NCI-H2196 (cell line): Measurements from ENCODE around the gene MEG3.

Experiments used
- DNase-seq: peaks from one replicate; lab custom pipeline; 2025; ENCODE audit not compliant: unreplicated experiment; lab: John Stamatoyannopoulos, UW

The MEG3 gene

DNA sequence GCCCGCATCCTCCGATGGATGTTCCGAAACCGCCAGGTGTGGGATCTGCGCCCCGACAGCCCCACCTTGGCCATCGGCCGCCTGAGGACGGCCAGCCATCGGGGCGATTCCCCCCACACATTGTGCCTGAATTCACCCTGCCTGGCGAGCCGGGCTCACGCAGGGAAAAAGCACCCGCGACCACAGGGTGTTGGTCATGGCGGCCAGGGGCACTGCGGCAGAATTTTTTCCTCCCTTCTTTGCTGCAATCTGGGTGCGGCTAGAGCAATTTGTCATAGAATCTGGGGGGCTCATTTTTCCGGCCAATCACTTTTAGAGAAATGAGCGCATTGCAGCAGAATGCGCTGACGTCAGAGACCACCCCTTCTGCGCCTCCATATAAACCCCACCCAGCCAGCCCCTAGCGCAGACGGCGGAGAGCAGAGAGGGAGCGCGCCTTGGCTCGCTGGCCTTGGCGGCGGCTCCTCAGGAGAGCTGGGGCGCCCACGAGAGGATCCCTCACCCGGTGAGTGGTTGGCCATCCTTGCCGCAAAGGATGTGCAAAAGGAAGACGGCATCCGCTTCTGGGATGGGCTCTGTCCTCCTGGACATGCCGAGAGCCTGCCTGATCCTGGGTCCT, at the start of gene MEG3:
TSS of gene MEG3 (plus strand) at position 406 of the 619 bp plus-strand sequence.
- no peak for DNase-seq

DNA sequence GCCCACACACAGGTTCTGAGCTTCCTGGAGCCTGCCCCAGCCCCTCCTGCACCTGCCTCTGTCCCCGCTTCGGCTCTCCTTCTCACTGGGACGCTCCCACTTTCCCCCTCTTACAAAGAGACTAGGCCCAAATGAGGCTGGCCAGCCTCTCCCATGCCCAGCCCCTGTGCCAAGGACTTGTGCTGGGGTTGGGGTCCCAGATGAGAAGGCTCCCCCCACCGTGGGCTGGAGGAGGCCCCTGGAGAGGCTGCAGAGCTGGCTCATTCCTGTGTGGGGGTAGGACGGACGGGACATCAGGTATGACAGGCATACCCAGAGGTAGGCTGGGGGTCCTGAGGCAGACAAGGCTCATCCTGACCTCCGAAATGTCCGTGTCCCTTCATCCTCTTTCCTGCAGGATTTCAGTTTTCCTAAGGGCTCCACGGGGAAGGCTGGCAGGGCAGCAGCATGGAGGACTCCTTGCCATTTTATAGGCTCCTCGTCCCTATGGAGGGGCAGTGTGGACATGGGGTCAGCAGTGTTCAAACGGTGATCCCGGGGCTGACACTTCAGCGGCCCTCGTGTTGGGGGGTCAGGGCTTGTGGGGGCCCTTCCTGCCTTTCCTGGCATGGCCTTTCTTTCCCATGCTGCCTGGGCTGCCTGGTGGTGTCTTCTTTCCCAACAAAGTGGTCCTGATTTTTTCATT, 49.1 kb upstream of the MEG3 start:
- DNase-seq = no peak

DNA sequence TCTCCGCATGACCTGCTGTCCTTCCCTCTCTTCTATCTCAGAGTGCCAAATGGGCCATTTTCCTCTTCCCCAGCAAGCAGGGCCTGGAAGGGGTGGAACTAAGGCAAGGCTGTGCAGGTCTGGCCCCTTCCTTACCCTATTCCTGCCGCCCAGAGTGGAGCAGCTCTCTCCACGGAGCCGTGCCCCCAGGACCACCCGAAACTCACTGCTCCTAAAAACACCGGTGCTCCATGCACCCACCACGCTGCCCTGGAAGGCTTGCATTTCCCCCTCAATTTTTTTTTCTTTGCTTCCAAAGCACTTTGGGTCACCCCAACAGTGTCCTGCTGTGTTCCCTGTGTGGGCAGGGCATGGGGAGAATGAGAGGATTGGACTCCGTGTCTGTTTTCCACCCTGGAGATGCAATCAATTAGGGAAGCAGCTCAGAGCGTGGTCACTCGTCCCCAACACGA, 48.5 kb upstream of the MEG3 start:
- no peak for DNase-seq

DNA sequence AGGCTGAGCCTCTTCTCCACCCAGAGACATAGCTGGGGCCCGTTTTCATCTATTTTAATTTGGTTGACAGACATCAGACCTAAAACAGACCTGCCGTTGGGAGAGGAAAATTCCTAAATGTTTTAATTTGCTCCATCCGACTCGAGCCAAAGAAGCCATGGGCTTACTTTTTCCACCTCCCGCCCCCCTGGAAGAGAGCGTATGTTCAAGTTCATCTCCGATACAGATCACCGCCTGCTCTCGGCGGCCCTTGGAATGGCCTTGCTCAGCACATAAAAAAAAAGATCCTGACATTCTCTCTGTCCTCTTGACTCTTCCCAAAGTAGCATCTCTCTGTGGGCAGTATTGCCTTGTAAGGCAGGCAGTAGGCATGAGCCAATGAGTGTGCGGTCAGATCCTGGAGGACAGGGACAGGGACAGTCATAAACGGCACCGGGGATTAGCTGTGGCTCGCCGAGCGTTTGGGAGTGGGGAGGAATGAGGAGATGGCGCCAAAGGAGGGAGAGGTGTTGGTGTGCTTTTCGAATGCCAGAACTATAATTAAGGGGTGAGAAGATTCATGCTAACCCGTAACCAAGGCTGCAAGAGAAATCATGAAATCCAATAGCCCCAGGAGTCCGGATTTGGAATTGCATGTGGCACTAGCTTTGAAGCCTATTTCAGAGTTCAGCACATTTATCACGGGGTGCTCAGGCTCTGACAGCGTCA, 47.9 kb upstream of the MEG3 start:
- DNase-seq = no peak

DNA sequence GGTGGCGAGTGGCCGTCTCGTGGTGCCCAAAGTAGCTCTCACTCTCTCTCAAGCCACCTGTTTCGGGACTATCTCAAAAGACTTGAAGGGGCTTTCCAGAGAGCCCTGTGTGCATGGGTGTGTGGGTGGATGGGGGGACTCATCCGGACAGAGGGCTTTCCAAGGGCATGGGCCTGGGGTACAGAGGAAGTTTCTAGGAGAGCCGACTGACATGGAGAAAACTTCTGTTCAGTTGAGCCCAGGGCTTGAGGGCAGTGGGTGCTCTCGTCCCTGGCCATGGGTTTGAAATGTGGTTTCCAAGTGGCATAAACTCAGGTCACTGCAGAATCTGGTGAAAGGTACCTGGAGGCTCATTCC, 47.4 kb upstream of the MEG3 start:
- no peak for DNase-seq

DNA sequence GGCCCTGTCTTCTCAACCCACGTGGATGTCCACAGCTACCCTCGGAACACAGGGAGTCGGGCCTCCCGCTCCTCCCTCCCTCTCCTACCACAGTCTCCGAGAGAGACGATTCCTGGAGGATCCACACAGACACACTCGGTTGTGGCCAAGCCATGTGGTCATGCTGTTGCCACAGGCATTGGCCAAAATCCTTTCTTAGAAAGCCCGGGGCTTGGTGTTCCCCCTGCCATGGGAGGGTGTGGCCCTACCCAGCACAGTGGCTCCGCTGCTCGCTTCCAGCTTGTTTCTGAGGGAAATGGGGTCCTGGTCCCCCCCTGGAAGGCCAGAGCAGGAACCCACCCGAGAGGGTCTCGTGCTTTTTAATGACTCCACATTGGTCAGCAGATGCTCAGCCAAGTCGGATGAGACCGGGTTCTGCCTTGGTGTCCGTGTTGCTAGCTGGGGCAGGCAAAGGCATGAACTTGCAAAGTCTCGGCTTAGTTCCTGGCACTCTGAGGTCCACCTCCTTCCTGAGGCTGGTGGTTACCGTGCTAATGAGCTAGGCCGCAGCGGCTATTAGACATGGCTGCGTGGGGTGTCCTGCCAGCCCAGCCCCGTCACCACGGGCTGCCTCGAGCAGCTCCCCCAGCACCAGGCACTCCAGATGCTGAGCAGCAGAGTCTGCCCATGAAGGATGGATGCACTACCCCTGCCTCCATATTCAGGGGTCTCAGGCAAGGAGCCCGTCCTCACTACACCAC, 46.8 kb upstream of the MEG3 start:
- no peak for DNase-seq

DNA sequence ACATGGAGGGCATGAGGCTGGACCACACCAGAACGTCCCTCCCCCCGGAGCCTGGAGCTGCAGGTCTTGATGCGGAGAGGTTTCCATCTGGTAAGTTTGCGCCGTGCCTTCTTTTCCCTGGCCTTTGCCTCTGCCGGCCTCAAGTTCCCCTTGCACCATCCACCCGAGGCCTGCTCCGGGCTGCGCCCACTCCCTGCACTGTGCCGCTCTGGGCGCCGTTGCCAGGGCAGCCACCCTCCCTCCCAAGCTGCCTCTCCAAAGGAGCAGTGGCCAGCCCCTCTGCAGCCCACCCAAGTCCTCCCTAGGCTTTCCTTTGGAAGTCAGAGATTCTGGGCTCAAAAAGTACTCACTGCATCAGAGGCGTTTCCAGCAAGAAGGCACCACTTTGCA, 46.2 kb upstream of the MEG3 start:
- no peak for DNase-seq

DNA sequence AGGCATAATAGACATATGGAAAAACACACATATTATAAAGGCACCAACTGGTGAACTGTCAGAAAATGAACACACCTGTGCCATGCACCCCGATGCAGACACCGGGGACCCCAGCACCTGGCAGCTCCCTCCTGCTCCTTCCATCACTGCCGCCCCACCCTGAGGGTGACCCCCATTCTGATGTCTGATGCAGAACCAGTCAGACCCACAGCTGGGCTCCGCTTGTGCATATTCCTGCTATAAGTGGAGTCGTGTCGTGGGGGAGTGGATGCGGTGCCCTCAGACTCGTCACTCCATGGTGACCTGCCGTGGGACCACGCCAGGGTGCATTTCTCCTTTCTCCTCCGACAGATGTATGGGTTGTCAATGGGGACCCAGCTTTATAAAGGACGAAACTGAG, 45.7 kb upstream of the MEG3 start:
- DNase-seq = no peak

DNA sequence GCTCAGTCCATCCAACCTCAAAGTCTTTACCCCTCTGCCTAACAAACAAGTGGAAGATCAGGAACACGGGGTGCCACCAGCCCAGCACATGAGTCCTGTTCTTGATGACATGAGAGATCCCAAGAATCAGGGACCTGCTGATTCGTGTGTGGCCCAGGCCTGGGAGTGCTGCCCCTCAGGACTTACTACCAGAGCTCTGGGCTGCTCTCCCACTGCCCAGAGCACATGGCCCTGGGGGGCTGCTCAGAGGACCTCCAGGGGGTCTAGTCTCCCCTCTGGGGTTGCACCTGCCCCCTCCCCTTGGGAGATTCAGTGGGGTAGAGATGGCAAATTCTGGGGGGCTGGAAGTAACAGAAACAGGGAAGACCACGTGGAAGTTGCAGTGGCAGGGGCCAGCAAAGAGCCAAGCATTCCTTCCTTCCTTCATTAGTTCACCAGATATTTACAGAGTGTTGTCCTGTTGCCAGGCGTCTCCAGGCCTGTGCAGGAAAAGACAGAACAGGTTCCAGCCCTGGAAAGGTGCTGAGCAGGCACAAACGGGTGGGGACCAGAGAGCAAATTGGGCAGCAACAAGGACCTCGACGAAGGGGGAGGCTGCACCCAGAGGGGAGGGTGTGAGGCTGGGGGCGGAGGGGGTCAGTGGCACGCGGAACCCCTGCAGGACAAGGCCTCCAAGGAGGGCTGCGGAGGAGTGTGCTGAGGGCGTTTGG, 45.1 kb upstream of the MEG3 start:
- DNase-seq = no peak

DNA sequence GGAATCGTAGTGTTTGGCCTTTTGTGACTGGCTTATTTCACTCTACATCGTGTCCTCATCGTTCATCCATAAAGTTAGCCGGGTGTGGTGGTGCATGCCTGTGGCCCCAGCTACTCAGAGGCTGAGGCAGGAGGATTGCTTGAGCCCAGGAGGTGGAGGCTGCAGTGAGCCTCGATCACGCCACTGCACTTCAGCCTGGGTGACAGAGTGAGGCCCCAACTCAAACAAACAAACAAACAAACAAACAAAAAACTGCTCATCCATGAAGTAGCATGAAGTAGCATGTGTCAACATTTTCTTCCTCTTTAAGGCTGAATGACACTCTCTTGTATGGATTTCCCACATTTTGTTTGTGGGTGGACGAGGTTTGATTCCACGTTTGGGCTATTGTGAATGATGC, 44.0 kb upstream of the MEG3 start:
- DNase-seq = no peak

DNA sequence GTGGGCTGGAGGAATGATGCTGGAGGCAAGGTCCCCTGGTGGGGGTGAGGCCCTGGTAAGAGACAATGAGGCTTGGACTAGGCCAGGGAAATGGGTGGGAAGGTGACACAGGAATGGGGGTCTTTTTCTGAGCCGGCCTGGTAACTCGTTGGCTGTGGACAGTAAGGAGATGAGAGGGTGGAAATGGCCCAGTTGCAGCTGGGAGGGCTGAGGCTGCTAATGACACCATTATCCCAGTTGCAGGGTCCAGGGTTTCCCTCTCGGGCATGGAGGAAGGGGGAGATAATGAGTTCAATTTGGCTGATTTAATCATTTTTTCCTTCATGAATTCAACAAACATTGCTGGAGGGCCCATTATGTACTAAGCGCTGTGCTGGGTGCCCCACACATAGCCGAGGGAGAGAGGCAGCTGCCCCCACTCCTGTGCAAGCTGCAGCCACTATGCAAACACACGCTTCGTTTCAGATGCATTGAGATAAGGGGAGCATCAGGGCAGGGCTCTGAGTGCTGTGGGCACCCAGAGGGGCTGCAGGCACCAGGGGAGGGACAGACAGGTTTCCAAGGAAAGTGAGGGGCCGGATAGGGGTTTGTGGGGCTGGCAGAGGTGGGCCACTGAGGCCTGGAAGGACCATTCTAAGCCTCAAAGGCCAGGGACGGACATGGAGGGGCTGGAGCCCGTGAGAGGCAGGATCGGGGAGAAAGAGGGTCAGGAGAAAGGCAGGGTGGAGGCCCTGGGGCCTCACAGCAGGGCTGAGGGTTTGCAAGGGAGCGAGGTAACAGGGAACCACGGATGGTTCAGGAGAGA, 43.2 kb upstream of the MEG3 start:
- DNase-seq = no peak

DNA sequence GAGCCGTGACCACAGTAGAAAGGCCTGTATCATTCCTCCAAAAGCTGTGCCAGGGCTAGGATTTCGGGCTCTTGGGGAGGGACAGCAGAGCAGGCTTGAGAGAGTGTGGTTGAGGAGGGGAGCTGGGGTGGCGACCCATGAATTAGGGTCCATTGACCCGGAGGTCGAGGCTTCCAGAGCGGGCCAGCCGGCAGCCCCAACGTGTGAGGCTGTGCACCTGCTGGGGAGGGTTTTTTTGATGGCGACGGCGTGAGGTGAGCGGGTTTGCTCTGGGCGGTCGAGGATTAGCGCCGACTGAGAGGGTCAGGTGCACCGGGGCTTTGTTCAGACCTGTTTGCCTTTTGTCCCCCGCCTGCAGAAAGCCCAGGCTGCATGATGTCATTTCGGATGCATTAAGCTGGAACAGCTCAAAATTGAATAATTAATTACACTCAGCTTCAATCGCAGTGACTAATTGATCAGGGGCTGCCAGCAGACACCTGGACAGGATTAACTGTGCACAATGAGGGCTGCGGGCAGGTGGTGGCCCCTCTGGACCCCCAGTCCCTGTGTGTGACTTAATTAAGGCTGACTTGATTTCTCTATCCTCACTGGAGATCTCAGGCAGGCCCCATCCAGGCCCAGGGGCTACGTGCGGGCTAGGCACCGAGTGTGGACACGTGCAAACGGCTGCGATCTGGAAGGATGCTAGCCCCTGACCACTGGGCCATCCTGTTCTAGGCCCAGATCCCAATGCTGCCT, 42.1 kb upstream of the MEG3 start:
- DNase-seq = no peak

DNA sequence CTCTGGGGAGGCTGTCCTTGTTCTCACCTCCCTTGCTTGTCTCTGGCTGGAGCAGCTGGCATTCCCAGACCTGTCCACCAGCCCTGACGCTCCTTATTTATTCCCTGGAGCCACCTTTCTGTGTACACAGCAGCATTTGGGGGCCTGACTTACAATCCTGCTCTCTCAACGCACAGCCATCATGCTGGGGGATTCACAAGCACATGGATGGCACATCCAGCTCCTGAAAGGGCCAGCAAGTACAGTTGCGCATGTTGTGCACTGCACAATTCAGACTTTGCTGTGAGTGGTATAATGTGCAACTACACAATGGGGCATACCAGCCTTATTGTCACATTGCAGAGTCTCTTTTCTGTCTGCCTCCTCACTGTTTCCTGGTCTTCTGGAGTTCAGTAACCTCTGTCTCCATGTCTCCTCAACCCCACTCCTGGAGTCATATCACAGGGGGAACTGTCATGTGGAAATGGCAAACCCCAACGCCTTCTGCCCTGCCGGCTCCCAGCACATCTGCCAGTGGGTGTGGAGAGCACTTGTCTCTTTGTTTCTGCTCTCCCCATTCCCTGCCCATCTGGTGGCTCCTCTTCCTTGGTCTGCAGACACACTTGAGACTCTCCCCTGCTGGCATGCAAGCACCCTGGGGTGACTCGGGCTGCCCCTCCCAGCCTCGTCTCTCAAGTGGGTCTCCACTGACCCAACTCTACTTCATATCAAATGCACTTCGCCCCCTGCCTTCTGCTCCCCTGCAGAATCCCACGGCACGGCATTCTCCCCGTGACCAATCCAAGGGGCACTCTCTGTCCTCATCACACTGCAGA, 41.2 kb upstream of the MEG3 start:
- no peak for DNase-seq

DNA sequence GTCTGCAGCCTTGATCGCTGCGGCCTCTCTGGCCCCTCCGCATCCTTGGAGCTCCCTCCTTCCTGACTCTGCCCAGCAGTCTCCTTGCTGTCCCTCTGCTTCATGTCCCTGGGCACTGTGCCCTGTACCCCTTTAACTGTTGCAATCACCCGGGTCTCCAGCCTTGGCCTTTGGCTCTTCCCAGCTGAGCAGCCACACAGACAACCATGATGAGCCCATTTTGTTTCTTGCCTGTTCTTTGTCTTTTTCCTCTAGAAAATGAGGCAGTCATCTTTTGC, 40.6 kb upstream of the MEG3 start:
- no peak for DNase-seq

DNA sequence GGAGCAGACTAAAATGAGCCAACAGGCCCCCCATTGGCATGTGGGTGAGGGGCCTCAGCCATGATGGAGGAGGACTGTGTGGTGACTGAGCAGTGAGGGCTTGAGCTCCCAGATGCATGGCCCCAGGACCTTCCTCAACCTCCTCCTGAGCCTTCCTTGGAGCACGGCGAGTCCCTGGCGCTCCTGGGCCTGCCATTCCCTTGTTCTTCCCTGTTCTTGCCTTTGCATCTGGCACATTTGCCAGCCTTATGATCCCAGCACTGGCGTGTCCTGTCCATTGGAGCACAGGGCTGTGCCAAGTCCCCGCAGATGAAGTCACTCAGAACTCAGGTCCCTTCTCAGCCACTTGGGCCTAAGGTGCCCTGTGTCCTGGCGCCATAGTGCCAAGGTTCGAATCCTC, 40.3 kb upstream of the MEG3 start:
- no peak for DNase-seq

DNA sequence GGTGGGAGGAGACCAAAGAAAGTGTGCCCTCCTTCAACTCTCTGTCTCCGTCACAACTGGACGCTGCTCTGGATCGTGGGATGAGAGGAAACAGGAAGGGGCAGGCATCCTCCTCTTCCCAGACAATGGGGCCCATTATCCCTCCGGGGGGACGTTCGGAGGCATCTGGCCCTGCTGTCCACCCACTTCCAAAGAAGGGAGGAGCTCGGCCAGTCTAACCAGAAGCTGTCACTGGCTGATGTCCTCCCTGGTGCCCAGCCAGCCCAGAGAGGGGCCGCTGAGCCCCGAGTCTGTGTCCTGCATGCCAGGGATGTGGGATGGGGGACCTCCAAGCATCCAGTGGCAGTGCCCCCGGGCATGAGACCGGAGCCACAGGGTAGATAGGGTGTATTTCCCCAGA, 39.8 kb upstream of the MEG3 start:
- no peak for DNase-seq

DNA sequence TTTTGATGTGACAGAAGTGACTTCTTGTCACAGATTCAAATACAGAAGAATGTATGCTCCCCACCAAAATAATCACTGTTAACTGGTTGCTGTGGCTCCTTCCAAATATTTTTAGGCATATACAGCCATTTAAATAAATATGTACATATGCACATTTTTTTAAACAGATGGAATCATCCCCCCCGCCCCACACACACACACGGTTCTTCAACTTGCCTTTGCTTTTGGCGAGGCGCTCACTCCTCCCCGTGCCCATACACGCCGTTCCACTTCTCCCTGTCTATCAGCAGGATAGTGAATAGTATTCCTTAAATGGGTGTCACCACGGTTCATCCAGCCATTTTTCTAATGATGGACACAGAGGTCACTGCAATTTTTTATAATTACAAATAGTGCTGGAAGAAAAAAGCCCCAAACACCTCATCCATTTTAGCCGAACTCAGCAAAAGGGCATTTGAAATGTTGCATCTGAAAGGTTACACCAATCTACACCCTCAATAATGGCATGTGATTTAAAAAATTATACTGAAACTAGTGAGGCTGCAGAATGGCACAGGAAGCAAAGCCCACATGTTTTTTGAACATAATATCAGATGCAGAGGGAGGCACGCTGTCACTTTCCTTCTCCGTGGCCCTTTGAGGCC, 39.2 kb upstream of the MEG3 start:
- no peak for DNase-seq

DNA sequence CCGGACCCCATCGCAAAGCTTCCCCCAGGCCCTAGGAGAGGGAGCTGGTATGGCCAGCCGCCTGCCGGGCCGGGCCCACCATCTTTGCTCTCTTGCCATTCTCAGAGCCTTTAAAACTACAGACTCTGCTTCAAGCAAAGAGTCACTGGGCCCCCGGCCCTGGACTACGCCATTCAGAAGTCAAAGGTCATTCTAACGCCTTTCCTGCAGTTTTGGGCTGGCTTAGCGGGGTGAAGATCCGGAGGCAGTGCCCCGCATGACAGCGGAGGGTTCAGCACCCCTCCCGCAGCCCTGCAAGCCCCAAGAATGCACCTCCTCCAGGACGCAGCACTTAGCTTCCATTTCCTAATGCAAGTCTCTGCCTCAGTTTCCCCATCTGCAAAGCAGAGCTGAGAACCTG, 38.3 kb upstream of the MEG3 start:
- DNase-seq = no peak

DNA sequence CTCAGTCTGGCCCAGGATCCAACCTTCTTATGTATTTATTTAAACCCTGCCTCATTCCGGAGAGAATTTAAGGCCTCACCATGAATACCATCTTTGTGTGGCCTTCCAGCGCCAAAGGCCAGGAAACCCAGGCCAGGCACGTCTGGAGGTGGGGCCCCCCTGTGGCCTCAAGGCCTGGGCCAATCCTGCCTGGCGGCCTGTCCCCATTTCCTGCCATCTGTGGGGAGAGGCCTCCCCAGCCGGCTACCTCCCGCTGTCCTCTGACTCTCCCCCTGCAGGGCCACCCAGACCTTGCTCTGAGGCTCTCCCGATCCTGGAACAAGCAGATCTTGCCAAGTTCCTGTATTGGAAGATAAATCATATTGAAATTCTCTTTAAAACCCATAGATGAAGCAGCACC, 37.4 kb upstream of the MEG3 start:
- no peak for DNase-seq
